Muscle layer of colon (tissue), 2 donors: ENCODE data around the gene CRY1.
A peak's percentile ranks its signal among the peaks of the same experiment; 100 is the strongest.
"Not testable (repeated sequence)": the region's sequence is repeated elsewhere in the genome, so short reads cannot be mapped to it uniquely, and the experiment has no call there.

Source experiments
- H3K27ac ChIP-seq: one replicate; pipeline ENCODE4 v1.7.0; 2013; ENCODE audit warnings: low read depth, mild to moderate bottlenecking, low read length, moderate library complexity
- H3K27me3 ChIP-seq, 2 donors: one replicate each; pipeline ENCODE4 v1.7.0; 2013; ENCODE audit warnings: low read length in 2 of 2, mild to moderate bottlenecking in 2 of 2; ENCODE audit not compliant: insufficient read depth in 2 of 2, control insufficient read depth in 1 of 2
- H3K36me3 ChIP-seq: one replicate; pipeline ENCODE4 v1.7.0; 2013; ENCODE audit warnings: mild to moderate bottlenecking, low read length; ENCODE audit not compliant: insufficient read depth
- H3K4me1 ChIP-seq: one replicate; pipeline ENCODE4 v1.7.0; 2013; ENCODE audit warnings: mild to moderate bottlenecking, low read length; ENCODE audit not compliant: insufficient read depth
- H3K4me3 ChIP-seq, 2 donors: one replicate each; pipeline ENCODE4 v1.7.0; 2013; ENCODE audit warnings: low read length in 2 of 2, low read depth in 1 of 2, mild to moderate bottlenecking in 1 of 2, moderate library complexity in 1 of 2
- H3K9ac ChIP-seq: one replicate; pipeline ENCODE4 v1.7.0; 2013; ENCODE audit warnings: low read length
- H3K9me3 ChIP-seq: one replicate; pipeline ENCODE4 v1.7.0; 2013; ENCODE audit warnings: mild to moderate bottlenecking, low read length
- donor health status: abdominal sarcoma.
- donor health status: Adenocarcinoma of cecum.

The CRY1 gene

GRCh38 chr12:107126796-107127481 lies 33.6 kb upstream of the CRY1 start:
- no peak overlapping the region for H3K9ac ChIP-seq
- no peaks in the 10 kb centered on the region for H3K36me3 ChIP-seq
- H3K9me3 ChIP-seq: no peaks in the 10 kb centered on the region
- H3K27ac ChIP-seq: no peak overlapping the region
- peaks cover 0 to 4% of the 10 kb centered on the region in 2 donors for H3K27me3 ChIP-seq
- H3K4me3 ChIP-seq: no peak overlapping the region
- H3K4me1 ChIP-seq: no peaks in the 10 kb centered on the region

GRCh38 chr12:107125833-107126232 lies 32.5 kb upstream of the CRY1 start:
- H3K27ac ChIP-seq: no peak overlapping the region
- H3K9ac ChIP-seq: no peak overlapping the region
- no peaks in the 10 kb centered on the region for H3K4me1 ChIP-seq
- H3K27me3 ChIP-seq: peaks cover 0 to 8% of the 10 kb centered on the region in 2 donors
- no peaks in the 10 kb centered on the region for H3K36me3 ChIP-seq
- no peak overlapping the region for H3K4me3 ChIP-seq
- H3K9me3 ChIP-seq: no peaks in the 10 kb centered on the region

- H3K36me3 ChIP-seq: no peaks in the 10 kb centered on the region
These were observed 29.2 kb upstream of the CRY1 start for GRCh38 chr12:107122452-107122958.

GRCh38 chr12:107119091-107119490 lies 25.7 kb upstream of the CRY1 start:
- Histone ChIP-seq H3K9me3 (no peaks in the 10 kb centered on the region), H3K27ac (no peak overlapping the region), H3K4me1 (no peaks in the 10 kb centered on the region), H3K4me3 (no peak overlapping the region), H3K27me3 (peaks cover 0 to 8% of the 10 kb centered on the region in 2 donors), H3K9ac (no peak overlapping the region), H3K36me3 (no peaks in the 10 kb centered on the region)

More at GRCh38 chr12:107122452-107122958, 29.2 kb upstream of the CRY1 start:
- no peak overlapping the region for H3K4me3 ChIP-seq
- no peaks in the 10 kb centered on the region for H3K9me3 ChIP-seq
- H3K4me1 ChIP-seq: no peaks in the 10 kb centered on the region
- H3K27ac ChIP-seq: no peak overlapping the region
- H3K9ac ChIP-seq: no peak overlapping the region
- H3K27me3 ChIP-seq: peaks cover 0 to 8% of the 10 kb centered on the region in 2 donors

- peaks cover 0 to 8% of the 10 kb centered on the region in 2 donors for H3K27me3 ChIP-seq
- no peaks in the 10 kb centered on the region for H3K9me3 ChIP-seq
- no peak overlapping the region for H3K9ac ChIP-seq
- H3K36me3 ChIP-seq: no peaks in the 10 kb centered on the region
- H3K27ac ChIP-seq: no peak overlapping the region
- no peak overlapping the region for H3K4me3 ChIP-seq
- H3K4me1 ChIP-seq: no peaks in the 10 kb centered on the region
These were observed 25.3 kb upstream of the CRY1 start for GRCh38 chr12:107118624-107119023.

- no peaks in the 10 kb centered on the region for H3K27me3 ChIP-seq
- H3K9me3 ChIP-seq: no peaks in the 10 kb centered on the region
- no peak overlapping the region for H3K27ac ChIP-seq
- no peaks in the 10 kb centered on the region for H3K36me3 ChIP-seq
- H3K4me3 ChIP-seq: no peak overlapping the region
- no peak overlapping the region for H3K9ac ChIP-seq
- no peaks in the 10 kb centered on the region for H3K4me1 ChIP-seq
These were observed 21.8 kb upstream of the CRY1 start for GRCh38 chr12:107115119-107115518.

- H3K4me1 ChIP-seq: no peaks in the 10 kb centered on the region
- H3K27ac ChIP-seq: no peak overlapping the region
- H3K9ac ChIP-seq: no peak overlapping the region
- no peaks in the 10 kb centered on the region for H3K27me3 ChIP-seq
- H3K36me3 ChIP-seq: no peaks in the 10 kb centered on the region
- no peak overlapping the region for H3K4me3 ChIP-seq
- no peaks in the 10 kb centered on the region for H3K9me3 ChIP-seq
These were observed 18.0 kb upstream of the CRY1 start for GRCh38 chr12:107111314-107111713.

GRCh38 chr12:107109726-107110719 lies 16.7 kb upstream of the CRY1 start:
- Histone ChIP-seq H3K9me3 (no peaks in the 10 kb centered on the region), H3K36me3 (no peaks in the 10 kb centered on the region), H3K4me3 (no peak overlapping the region), H3K4me1 (peaks cover under 1% of the 10 kb centered on the region), H3K9ac (no peak overlapping the region), H3K27me3 (no peaks in the 10 kb centered on the region), H3K27ac (peak overlapping the region; percentile 17)

GRCh38 chr12:107108995-107109508 lies 15.7 kb upstream of the CRY1 start:
- Histone ChIP-seq H3K9ac (no peak overlapping the region), H3K36me3 (no peaks in the 10 kb centered on the region), H3K9me3 (no peaks in the 10 kb centered on the region), H3K27me3 (no peaks in the 10 kb centered on the region), H3K4me3 (no peak overlapping the region), H3K27ac (no peak overlapping the region), H3K4me1 (peaks cover 5% of the 10 kb centered on the region)

GRCh38 chr12:107108366-107108765 lies 15.0 kb upstream of the CRY1 start:
- H3K9ac ChIP-seq, H3K27me3 ChIP-seq, H3K9me3 ChIP-seq, H3K4me1 ChIP-seq, H3K27ac ChIP-seq, H3K4me3 ChIP-seq, H3K36me3 ChIP-seq: not testable (repeated sequence)

- no peaks in the 10 kb centered on the region for H3K9me3 ChIP-seq
- no peak overlapping the region for H3K27ac ChIP-seq
- no peaks in the 10 kb centered on the region for H3K36me3 ChIP-seq
- no peak overlapping the region for H3K4me3 ChIP-seq
- peaks cover 5% of the 10 kb centered on the region for H3K4me1 ChIP-seq
- no peaks in the 10 kb centered on the region for H3K27me3 ChIP-seq
- H3K9ac ChIP-seq: no peak overlapping the region
These were observed 14.0 kb upstream of the CRY1 start for GRCh38 chr12:107107381-107107780.
